ENCODE measurements around the gene INPP5B.

INPP5B gene

GRCh38 chr1:37840711-37841110 is 106.1 kb downstream of the INPP5B start:
- no peak for DNase-seq (ENCODE audit: low read depth)

- no peak for DNase-seq (ENCODE audit: low read depth)
Measured at GRCh38 chr1:37839676-37840075, 107.2 kb downstream of the INPP5B start.

- DNase-seq (ENCODE audit: low read depth) = no peak
Measured at GRCh38 chr1:37836788-37837187, 110.1 kb downstream of the INPP5B start.

- no peak for DNase-seq (ENCODE audit: low read depth)
Measured at GRCh38 chr1:37831809-37832208, 115.0 kb downstream of the INPP5B start.

GRCh38 chr1:37831109-37831508 is 115.7 kb downstream of the INPP5B start:
- no peak for DNase-seq (ENCODE audit: low read depth)

- DNase-seq (ENCODE audit: low read depth) = no peak
Measured at GRCh38 chr1:37828410-37829074, 118.3 kb downstream of the INPP5B start.

- no peak for DNase-seq (ENCODE audit: low read depth)
Measured at GRCh38 chr1:37825506-37825905, 121.3 kb downstream of the INPP5B start.

GRCh38 chr1:37824001-37824400 is 122.9 kb downstream of the INPP5B start:
- DNase-seq (ENCODE audit: low read depth) = no peak

- DNase-seq (ENCODE audit: low read depth) = no peak
Measured at GRCh38 chr1:37822906-37823815, 123.7 kb downstream of the INPP5B start.

GRCh38 chr1:37821481-37821880 is 125.4 kb downstream of the INPP5B start:
- no peak for DNase-seq (ENCODE audit: low read depth)

GRCh38 chr1:37817481-37817880 is 129.4 kb downstream of the INPP5B start:
- no peak for DNase-seq (ENCODE audit: low read depth)

GRCh38 chr1:37814252-37814651 is 132.6 kb downstream of the INPP5B start:
- no peak for DNase-seq (ENCODE audit: low read depth)

- DNase-seq (ENCODE audit: low read depth) = no peak
Measured at GRCh38 chr1:37813529-37814145, 133.2 kb downstream of the INPP5B start.

GRCh38 chr1:37811027-37811655 is 135.7 kb downstream of the INPP5B start:
- DNase-seq (ENCODE audit: low read depth) = peak; percentile 44
